Stimulated activated CD8-positive, alpha-beta memory T cell treated with anti-CD3 and anti-CD28 coated beads, Interleukin-12 subunit alpha, Interleukin-12 subunit beta, amount 100 ng/mL, for 4 hours (primary cell): ENCODE measurements around the gene OLFML1.
"Not testable (repeated sequence)": the region's sequence is repeated elsewhere in the genome, so short reads cannot be mapped to it uniquely, and the experiment has no call there.

Experiments used
- DNase-seq: peaks from one replicate; pipeline ENCODE4 v3.0.0-alpha.2; 2020; ENCODE audit warnings: low read depth

OLFML1 gene

DNA sequence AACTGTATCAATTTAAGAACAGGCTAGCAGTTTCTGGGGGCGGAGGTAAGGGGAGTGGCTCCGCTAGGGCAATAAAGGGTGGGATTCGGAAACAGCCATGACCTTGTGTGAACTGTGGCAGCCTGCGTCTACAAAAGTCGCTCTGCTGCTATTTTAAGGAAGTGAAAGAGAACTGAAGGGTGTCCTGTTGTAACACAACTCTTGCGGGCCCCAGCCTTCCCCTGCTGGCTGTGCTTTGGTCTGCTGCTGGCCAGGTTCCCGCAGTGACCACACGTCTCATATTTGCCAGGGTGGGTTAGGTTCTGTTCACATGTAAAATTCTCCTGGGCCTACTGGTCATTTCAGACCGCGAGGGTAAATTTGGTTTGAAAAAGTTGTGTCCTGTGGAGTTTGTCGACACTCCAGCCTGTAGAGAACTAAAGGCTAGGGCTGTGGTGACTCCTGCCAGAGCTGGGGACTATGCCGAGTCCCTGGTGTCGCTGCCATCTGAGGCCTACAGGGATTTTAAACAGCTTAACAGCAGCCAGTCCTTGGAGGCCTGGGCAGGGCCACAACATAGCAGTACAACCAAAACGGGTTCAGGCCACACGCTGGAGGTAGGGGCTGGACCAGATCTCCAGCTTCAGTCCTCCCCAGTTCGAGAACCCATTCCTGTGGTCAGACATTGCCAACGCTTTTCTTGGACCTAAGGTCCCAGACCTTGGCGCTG, 27.4 kb downstream of the OLFML1 start:
- no peak for DNase-seq

DNA sequence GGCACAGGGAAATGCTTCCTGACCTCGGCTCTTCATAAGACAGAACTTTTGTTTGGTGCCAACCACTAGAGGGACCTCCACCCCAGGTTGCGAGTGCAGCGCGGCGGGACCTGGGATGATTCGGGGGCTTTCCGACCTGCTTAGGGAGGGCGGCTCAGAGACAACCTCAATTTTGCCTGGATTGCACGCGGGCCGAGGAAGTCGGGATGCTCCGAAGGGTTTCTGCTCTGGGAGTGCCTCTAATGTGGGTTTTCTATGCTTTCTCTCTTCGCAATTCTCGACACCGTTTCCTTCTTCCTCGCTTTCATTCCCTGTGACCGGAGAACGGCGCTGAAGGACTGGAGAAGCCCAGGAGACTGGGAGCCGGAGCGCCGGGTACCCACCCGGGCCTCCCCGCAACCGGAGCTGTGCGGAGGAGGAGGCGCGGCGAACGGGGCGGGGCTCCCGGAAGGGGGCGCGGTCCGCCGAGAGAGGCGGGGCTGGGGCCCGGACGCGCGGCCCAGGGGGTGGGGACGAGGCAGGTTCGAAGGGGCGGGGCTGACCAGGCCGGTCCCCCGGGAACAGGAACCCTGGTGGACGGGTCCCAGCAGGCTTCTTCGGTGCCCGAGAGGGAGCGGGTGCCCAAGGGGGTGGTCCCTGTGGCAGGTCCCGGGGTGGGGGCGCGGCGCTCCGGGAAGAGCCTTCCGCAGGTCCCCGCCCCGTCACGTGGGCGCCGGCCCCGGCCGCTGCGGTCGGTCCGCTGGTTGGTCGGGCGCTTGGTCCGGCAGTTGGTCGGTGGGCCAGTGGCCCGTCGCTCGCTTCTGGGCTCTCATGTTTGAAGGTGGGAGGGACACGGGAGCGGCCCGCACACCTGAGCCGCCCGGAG, 28.2 kb downstream of the OLFML1 start, which contains the start of gene PPFIBP2:
TSS of gene PPFIBP2 (plus strand) at position 766 of the 865 bp plus-strand sequence. CDS start 35,477 bp downstream, outside the sequence.
- peak; percentile 74 for DNase-seq

GRCh38 chr11:7514099-7514591, 28.8 kb downstream of the OLFML1 start:
- no peak for DNase-seq

DNA sequence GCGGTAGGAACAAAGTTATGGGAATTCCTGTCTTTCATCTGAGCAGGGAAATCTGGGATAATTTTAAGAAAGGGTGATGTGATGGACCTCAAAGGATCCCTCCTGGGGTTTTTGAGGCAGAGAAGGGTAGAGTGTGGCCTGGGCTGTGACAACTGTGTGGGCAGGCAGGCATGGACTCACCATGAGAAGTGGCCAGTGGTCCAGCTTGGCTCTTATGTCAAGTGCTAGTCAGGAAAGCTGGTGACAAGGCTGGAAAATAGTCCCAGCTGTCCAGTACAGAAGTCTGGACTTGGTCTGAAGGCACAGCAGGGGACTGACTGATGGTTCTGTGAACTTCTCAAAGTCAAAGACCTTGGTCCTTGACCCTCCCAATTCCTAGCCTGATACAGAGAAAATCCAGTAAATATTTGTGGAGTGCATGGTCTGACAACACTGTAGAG, 30.2 kb downstream of the OLFML1 start:
- no peak for DNase-seq

DNA sequence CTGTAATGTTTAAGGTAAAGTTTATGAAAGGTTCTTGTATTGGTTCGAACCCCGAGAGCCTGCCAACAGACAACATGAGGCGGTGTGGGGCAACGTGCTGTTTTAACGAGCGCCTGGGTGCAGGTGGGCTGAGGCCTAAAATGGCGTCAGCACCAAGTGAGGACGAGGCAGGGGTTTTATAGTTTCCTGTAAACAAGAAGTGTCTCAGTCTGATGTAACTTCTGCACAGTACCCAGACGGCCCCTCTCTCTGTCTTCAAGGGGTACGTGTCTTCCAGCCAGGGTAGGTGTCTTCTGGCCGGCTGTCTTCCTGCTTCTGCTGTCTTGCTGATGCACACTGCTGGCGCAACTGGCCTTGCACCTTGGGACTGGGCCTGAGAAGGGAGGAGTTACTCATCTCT, 31.2 kb downstream of the OLFML1 start:
- DNase-seq, result no peak

- not testable (repeated sequence) for DNase-seq
These were observed 32.4 kb downstream of the OLFML1 start for GRCh38 chr11:7517743-7518142.

DNA sequence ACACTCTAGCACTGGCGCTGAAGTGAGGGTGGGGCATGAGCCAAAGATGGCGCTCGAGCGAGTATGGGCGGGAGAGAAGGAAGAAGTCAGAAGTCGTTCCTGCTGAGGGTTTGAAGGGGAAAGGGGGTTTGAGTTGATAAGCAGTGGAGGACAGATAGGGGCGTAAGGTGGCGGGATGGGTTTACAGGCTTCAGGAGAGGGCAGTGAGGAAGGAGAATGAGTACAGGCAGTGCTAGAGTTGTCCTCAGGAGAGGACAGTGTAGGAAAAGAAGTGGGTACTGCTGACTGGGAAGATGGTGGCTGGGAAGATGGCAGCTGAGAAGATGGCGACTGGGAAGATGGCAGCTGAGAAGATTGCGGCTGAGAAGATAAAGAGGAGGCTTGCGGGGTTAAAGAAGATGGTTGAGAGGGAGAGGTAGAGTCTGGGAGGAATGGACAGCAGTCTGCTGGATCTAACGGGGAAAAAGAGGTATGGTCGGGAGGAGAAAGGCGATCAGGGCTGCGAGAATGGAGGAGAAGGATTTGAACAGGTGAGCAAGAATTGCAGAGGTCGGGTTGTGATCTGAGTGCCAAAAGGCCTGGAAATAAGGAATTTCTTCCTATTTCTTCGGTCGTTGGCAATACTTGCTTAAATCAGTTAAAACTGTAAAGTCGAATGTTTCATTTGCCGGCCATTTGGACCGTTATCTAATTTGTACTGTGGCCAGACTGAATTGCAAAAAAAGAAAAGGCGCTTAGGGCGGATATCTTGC, 33.7 kb downstream of the OLFML1 start:
- DNase-seq, result no peak

DNA sequence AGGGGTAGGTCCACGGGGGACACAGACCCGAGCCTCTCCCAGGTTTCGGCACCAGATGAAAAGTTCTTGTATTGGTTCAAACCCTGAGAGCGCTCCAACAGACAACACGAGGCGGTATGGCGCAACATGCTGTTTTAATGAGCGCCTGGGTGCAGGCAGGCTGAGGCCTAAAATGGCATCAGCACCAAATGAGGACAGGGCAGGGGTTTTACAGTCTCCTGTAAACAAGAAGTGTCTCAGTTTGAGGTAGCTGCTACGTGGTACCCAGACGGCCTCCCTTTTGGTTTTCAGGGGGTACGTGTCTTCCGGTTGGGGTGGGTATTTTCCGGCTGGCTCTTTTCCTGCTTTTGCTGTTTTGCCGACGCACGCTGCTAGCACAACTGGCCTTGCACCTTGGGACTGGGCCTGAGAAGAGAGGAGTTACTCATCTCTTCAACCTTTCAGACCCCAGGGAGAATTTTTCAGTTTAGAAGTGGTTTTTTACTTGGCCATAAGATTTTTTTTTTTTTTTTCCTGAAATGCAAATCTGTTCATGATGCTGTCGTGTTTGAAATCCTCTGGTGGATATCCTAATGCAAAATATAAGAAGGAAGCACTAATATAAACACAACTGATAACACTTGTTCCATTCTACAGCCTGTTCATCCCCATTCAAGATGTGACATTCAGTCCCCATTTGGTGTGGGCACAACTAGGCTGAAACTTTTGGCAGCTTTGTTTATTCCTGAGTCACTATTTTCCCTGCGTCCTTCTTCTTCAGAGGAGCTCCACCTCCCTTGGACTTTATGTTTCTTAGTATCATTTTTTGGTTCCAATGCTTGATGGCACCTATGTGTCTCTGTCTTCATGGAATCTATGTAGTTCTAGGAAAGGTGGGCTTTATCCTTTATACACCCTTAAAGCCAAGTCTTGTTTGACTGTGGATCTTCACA, 35.0 kb downstream of the OLFML1 start:
- no peak for DNase-seq

GRCh38 chr11:7520981-7521487, 35.7 kb downstream of the OLFML1 start:
- no peak for DNase-seq

GRCh38 chr11:7522121-7522520, 36.8 kb downstream of the OLFML1 start:
- no peak for DNase-seq

- no peak for DNase-seq
These were observed 37.2 kb downstream of the OLFML1 start for GRCh38 chr11:7522546-7522945.

DNA sequence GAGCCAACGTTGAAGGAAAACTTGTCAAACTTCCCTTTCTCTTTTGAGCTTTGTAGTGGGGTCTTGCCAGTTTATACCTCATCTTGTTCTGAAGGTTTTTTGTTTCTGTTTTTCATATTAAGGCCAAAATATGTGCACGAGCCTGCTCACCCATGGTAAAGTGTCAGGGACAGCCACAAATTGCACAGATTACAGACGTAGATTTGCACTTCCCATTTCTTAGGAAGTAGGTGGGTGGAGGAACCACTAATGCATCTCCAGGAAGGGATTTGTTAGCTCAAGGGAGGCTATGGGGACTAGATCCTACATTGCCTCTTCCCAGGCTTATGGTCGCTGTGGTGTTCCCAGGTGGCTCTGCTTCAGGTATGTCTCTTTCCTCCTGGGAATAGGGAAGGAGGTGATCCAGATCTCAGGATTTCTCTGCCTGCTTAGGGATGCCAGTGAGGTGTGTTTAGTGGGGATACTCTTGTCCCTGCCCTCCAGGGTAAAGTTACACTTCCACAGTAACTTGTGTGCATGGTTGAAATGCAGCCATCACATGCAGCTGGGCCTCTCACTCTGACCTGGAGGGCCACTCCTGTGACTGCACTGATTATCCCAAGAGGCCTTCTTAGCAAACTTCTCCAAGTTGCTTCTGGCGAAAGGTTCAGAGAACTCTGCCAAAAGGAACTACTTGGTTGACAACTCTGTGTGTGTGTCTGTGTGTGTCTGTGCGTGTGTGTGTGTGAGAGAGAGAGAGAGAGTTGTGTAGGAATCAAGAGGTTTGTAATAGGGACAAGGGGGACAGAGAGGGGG, 38.3 kb downstream of the OLFML1 start:
- DNase-seq, result no peak

GRCh38 chr11:7524462-7525235, 39.3 kb downstream of the OLFML1 start:
- no peak for DNase-seq

GRCh38 chr11:7525424-7525823, 40.1 kb downstream of the OLFML1 start:
- DNase-seq, result no peak

DNA sequence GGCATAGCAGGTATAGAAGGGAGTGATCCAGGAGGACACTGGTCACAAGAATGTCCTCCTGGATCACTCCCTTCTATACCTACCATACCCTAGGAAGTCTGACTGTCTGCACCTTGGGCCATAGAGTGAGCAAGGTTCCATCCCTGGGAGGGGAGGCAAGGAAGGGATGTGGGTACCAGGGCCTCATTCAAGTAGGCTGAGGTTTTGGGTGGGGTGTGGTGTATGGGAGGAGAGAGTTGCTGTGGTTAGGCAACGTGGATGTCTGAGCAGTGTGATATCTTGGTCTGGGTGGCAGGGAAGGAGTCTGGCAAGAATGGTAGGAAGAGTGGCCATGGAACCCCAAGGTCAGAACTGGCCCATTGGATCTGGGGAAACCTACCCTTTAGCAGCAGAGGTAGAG, 41.7 kb downstream of the OLFML1 start:
- no peak for DNase-seq

DNA sequence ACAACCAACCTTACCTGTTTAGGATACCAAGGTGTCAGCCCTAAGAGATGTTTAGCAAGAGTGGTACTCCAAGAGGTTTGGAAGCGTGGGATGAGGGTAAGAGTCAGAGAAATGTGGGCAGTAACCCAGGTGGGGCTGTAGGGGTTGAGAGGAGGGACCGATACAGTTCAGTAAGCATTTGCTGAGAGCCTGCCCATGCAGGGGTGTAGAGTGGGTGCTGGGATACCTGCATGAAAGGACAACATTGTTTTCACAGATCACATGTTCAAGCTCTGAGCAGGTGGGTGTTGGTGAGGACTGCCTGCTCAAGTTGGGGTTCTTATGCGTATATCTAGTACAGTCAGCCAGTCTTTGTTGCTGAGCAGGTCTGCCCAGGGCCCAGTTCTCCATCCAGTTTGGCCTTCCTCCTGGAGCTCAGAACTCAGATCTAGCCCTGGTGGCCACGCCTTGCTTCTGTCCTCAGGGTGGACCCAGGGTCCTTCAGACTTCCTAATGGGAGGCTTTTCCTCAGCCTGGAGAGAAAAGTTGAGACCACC, 43.3 kb downstream of the OLFML1 start:
- no peak for DNase-seq

DNA sequence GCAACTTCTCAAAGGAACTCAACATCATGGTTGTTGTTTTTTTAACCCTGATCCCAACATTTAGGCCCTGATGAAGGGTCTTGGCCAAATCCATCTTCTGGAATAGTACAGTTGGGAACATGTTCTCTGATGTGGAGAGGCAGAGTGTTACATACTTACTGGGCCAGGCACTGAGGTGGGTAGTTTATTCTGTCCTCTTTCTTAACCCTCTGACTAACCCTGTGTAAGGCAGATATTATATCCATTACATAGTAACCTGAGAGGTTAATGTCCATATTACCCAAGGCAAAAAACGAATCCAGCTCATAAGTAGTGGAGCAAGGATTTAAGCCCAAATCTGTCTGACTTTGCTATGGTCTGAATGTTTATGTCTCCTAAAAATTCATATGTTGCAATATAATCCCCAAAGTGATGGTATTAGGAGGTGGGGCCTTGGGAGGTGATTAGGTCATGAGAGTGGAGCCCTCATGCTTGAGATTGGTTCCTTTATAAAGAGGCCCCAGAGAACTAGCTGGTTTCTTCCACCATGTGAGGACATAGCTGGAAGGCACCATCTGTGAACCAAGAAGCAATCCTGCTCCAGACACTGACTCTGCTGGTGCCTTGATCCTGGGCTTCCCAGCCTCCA, 44.8 kb downstream of the OLFML1 start:
- no peak for DNase-seq

DNA sequence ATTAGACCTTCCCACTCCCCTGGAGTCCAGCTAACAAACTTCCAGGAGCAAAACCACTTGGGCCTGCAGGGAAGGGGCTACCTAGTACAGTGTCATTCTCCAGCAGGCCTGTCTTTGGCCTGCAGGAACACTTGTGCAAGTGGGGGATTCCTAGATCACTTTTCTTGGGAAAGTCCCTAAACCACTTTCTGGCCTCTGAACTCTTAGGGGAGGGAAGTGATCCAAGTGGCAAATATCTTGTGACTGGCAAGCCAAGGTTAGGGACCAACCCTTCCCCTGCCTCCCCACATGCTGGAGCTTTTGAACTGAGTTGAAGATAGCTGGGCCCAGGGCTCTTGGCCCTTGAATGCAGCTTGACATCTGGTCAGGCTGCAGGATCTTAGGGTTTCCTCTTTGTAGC, 45.7 kb downstream of the OLFML1 start:
- DNase-seq, result no peak
